GM21515 (cell line): Measurements from ENCODE around the gene CNTN4.
"Not testable (repeated sequence)": the region's sequence is repeated elsewhere in the genome, so short reads cannot be mapped to it uniquely, and the experiment has no call there.

ENCODE experiments used
- ATAC-seq: cut with Tn5 transposase; IDR thresholded peaks from one replicate; pipeline ENCODE4 v1.9.1; 2021; ENCODE audit not compliant: unreplicated experiment

The CNTN4 gene

GRCh38 chr3:2883283-2883682 is 784.6 kb downstream of the CNTN4 start:
- ATAC-seq, result no peak

GRCh38 chr3:2888592-2888991 is 789.9 kb downstream of the CNTN4 start:
- no peak for ATAC-seq

- ATAC-seq, result no peak
These were observed 791.1 kb downstream of the CNTN4 start for GRCh38 chr3:2889736-2890135.

GRCh38 chr3:2896308-2896939 is 797.8 kb downstream of the CNTN4 start:
- ATAC-seq, result no peak

DNA sequence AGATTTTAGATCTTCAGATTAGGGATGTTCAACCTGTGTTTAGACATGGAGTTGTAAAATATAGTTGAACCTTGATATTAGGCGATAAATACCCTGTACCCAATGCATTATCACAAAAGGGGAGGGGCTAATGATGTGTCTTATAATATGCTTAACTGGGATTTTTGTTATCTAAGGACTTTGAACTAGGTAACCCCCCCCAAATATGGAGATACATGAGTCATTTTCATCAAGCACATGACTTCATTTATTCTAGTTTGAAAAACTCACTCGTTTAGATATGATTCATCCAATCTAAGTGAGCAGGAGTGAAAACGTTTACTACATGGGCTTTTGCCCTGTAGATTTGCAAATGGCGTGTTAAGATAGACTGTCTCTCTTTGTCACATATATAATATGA is 799.2 kb downstream of the CNTN4 start:
- ATAC-seq, result no peak

GRCh38 chr3:2898591-2899353 is 800.1 kb downstream of the CNTN4 start:
- no peak for ATAC-seq

- no peak for ATAC-seq
These were observed 805.4 kb downstream of the CNTN4 start for GRCh38 chr3:2904054-2904453.

- ATAC-seq, result no peak
These were observed 810.2 kb downstream of the CNTN4 start for GRCh38 chr3:2908693-2909351.

- no peak for ATAC-seq
These were observed 812.3 kb downstream of the CNTN4 start for GRCh38 chr3:2910997-2911396.

DNA sequence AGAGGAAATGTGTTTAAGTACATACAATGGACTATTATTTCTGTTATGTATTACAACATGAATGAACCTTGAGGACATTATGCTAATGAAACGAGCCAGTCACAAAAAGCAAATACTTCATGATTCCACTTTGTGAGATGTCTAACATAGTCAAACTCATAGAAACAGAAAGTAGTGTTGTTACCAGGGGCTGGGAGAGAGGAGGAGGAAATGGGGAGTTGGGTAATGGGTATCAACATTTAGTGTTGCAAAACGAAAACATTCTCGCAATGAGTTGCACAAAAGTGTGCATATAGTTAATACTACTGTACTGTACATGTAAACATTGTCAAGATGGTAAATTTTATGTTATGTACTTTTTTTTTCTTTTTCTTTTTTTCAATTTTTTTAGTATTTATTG is 817.2 kb downstream of the CNTN4 start:
- no peak for ATAC-seq

DNA sequence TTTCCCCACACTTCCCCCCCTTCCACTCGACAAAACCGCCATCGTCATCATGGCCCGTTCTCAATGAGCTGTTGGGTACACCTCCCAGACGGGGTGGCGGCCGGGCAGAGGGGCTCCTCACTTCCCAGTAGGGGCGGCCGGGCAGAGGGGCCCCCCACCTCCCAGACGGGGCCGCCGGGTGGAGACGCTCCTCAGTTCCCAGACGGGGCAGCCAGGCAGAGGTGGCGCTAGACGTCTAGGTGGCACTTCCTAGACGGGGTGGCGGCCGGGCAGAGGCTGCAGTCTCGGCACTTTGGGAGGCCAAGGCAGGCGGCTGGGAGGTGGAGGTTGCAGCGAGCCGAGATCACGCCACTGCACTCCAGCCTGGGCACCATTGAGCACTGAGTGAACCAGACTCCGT is 818.0 kb downstream of the CNTN4 start:
- ATAC-seq, result not testable (repeated sequence)

- ATAC-seq, result peak; percentile 84
These were observed 821.4 kb downstream of the CNTN4 start for GRCh38 chr3:2920103-2920502.

DNA sequence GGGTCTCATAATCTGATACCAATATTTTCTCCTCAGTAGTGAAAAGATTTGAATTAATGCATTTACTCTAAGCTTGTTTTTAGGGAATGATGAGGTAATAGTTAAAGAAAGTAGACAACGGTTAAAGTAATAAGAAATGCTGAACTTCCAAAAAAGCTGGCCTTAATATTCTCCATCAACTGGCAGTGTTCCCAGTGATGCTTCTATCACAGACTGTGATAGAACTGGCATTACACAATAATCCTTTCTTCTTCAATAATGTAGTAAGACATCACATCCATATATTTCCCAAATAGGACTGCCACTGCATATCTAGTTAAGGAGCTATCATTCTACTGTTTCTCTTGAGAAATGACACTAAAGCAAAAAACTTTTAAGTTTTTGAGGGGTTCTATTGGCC is 822.8 kb downstream of the CNTN4 start:
- no peak for ATAC-seq

GRCh38 chr3:2921903-2922302 is 823.2 kb downstream of the CNTN4 start:
- peak; percentile 60 for ATAC-seq

GRCh38 chr3:2923390-2923789 is 824.7 kb downstream of the CNTN4 start:
- ATAC-seq, result no peak

GRCh38 chr3:2927259-2927658 is 828.6 kb downstream of the CNTN4 start:
- no peak for ATAC-seq

GRCh38 chr3:2929574-2929973 is 830.9 kb downstream of the CNTN4 start:
- no peak for ATAC-seq

- ATAC-seq, result no peak
These were observed 832.6 kb downstream of the CNTN4 start for GRCh38 chr3:2931265-2931664.

- no peak for ATAC-seq
These were observed 835.9 kb downstream of the CNTN4 start for GRCh38 chr3:2934541-2934940.

GRCh38 chr3:2937055-2937454 is 838.4 kb downstream of the CNTN4 start:
- no peak for ATAC-seq

GRCh38 chr3:2937592-2937991 is 838.9 kb downstream of the CNTN4 start:
- no peak for ATAC-seq

DNA sequence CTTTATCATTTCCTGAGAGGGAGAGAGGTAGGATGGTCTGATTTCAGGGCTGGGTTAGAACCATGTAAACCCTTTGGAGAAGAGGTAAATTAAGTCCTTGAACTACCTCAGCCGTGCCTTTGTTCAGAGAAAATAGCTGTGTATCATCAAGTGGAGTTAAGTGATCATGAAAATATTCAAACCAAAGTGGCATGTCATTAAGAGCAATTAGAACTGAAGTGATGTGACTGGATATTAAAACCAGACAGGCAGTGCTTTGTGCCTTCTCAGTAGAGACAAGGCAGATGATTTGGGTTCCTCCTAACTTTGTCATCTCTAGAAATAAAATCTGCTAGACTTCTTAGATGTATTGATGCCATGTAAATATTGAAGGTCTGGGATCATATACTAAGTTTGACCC is 840.0 kb downstream of the CNTN4 start:
- no peak for ATAC-seq
